GM23338 (cell line): Measurements from ENCODE around the gene SLC37A2. TPM values are rescaled to one million over a fixed set of nuclear protein-coding genes. Genes with fewer than 3 reads are reported as not detected.
A peak's percentile ranks its signal among the peaks of the same experiment; 100 is the strongest.
"Not testable (repeated sequence)": the region's sequence is repeated elsewhere in the genome, so short reads cannot be mapped to it uniquely, and the experiment has no call there.

Source experiments
- ATAC-seq: fragments of 200-7000 bp; cut with Tn5 transposase; 3 replicates; pipeline ENCODE4 v1.9.1; 2020
- DNase-seq: peaks from one replicate; pipeline ENCODE4 v3.0.0-alpha.2; 2015; ENCODE audit warnings: low spot score
- H2AFZ ChIP-seq: fragments of 200-600 bp; sonication (generic); 2 replicates; pipeline ENCODE4 v1.8.0; 2016; ENCODE audit warnings: antibody characterized with exemption, mild to moderate bottlenecking, moderate library complexity
- H3F3A ChIP-seq: fragments of 200-600 bp; sonication (generic); replicated peaks from 2 replicates; pipeline ENCODE4 v1.8.0; 2017; ENCODE audit warnings: antibody characterized with exemption, mixed run types, low read depth
- H3K27ac ChIP-seq: fragments of 200-600 bp; sonication (generic); 2 replicates; pipeline ENCODE4 v1.6.1; 2016; ENCODE audit warnings: low read depth
- H3K27me3 ChIP-seq: fragments of 200-600 bp; sonication (generic); 2 replicates; pipeline ENCODE4 v1.8.0; 2016; ENCODE audit warnings: mild to moderate bottlenecking, mixed run types, moderate library complexity; ENCODE audit not compliant: insufficient read depth
- H3K36me3 ChIP-seq: fragments of 200-600 bp; sonication (generic); 2 replicates; pipeline ENCODE4 v1.8.0; 2016; ENCODE audit warnings: mild to moderate bottlenecking; ENCODE audit not compliant: insufficient read depth
- H3K4me1 ChIP-seq: fragments of 200-600 bp; sonication (generic); 2 replicates; pipeline ENCODE4 v1.8.0; 2016; ENCODE audit warnings: mild to moderate bottlenecking, moderate library complexity; ENCODE audit not compliant: insufficient read depth
- H3K4me2 ChIP-seq: fragments of 200-600 bp; sonication (generic); 2 replicates; pipeline ENCODE4 v1.7.1; 2017; ENCODE audit warnings: mixed run types
- H3K4me3 ChIP-seq: fragments of 200-600 bp; sonication (generic); 2 replicates; pipeline ENCODE4 v1.6.1; 2016; ENCODE audit warnings: mixed run types
- H3K79me2 ChIP-seq: fragments of 200-600 bp; sonication (generic); replicated peaks from 2 replicates; pipeline ENCODE4 v1.8.0; 2017; ENCODE audit warnings: mild to moderate bottlenecking; ENCODE audit not compliant: insufficient read depth
- H3K9me2 ChIP-seq: fragments of 200-600 bp; sonication (generic); 2 replicates; pipeline ENCODE4 v1.8.0; 2017; ENCODE audit not compliant: insufficient read depth
- H4K20me1 ChIP-seq: fragments of 200-600 bp; sonication (generic); replicated peaks from 2 replicates; pipeline ENCODE4 v1.8.0; 2017; ENCODE audit warnings: mild to moderate bottlenecking; ENCODE audit not compliant: insufficient read depth
- H3K27ac Mint-ChIP-seq: 2 replicates; pipeline ENCODE4 v1.8.0; 2020; ENCODE audit warnings: inconsistent platforms, mild to moderate bottlenecking, moderate library complexity, mixed read lengths
- H3K27me3 Mint-ChIP-seq: 3 replicates; pipeline ENCODE4 v1.8.0; 2022; ENCODE audit warnings: low read depth, mild to moderate bottlenecking, moderate library complexity, mixed read lengths, inconsistent platforms; ENCODE audit not compliant: insufficient read depth, poor library complexity
- H3K36me3 Mint-ChIP-seq: 3 replicates; pipeline ENCODE4 v1.8.0; 2021; ENCODE audit warnings: low read depth, mild to moderate bottlenecking, inconsistent platforms, moderate library complexity, mixed read lengths
- H3K4me1 Mint-ChIP-seq: 3 replicates; pipeline ENCODE4 v1.8.0; 2020; ENCODE audit warnings: mild to moderate bottlenecking, inconsistent platforms, mixed read lengths
- H3K4me3 Mint-ChIP-seq: 3 replicates; pipeline ENCODE4 v1.8.0; 2021; ENCODE audit warnings: moderate library complexity, mild to moderate bottlenecking, inconsistent platforms, mixed read lengths
- H3K9me3 Mint-ChIP-seq: 3 replicates; pipeline ENCODE4 v1.8.0; 2020; ENCODE audit warnings: moderate library complexity, mild to moderate bottlenecking, inconsistent platforms, mixed read lengths
- CREB1 ChIP-seq: fragments of 250-450 bp; sonication (Bioruptor Pico); IDR thresholded peaks from 2 replicates; pipeline ENCODE4 v1.5.0; 2020; ENCODE audit warnings: low read depth, mild to moderate bottlenecking, moderate library complexity
- CTCF ChIP-seq, 2 experiments: fragments of 200-600 bp in 1 of 2; sonication (generic) in 1 of 2; conservative IDR thresholded peaks; 2 replicates each; pipeline versions ENCODE4 v1.5.1 to v1.6.1; 2016 to 2017; ENCODE audit warnings: antibody characterized with exemption in 2 of 2, low read depth in 2 of 2, mild to moderate bottlenecking in 2 of 2, moderate library complexity in 1 of 2
- ETS1 ChIP-seq: IDR thresholded peaks from 2 replicates; pipeline ENCODE4 v1.6.1; 2016; ENCODE audit warnings: antibody characterized with exemption
- EZH2phosphoT487 ChIP-seq: fragments of 200-600 bp; sonication (generic); IDR thresholded peaks from one replicate; pipeline ENCODE4 v1.8.1; 2018; ENCODE audit warnings: antibody characterized with exemption; ENCODE audit not compliant: unreplicated experiment
- NANOG ChIP-seq: IDR thresholded peaks from 2 replicates; pipeline ENCODE4 v1.6.1; 2016; ENCODE audit warnings: antibody characterized with exemption, borderline replicate concordance
- REST ChIP-seq: IDR thresholded peaks from one replicate; pipeline ENCODE4 v1.6.1; 2018; ENCODE audit warnings: antibody characterized with exemption; ENCODE audit not compliant: unreplicated experiment
- STAT1 ChIP-seq: IDR thresholded peaks from one replicate; pipeline ENCODE4 v1.6.1; 2016; ENCODE audit warnings: antibody characterized with exemption; ENCODE audit not compliant: unreplicated experiment
- ZNF331 ChIP-seq: fragments of 250-450 bp; sonication (Bioruptor Pico); IDR thresholded peaks from 2 replicates; pipeline ENCODE4 v1.5.0; 2020; ENCODE audit warnings: low read depth, mild to moderate bottlenecking, moderate library complexity
- polyA plus RNA-seq: library from polyadenylated mRNA; unstranded; fragments of >200 nt; fragmentation: Nextera tagmentation; extraction: Ambion mirVana; gene quantifications from 2 replicates; pipeline ENCODE4 v1.2.1, GENCODE V29; 2016
- total RNA-seq: library from RNA; depleted of rRNA; stranded (reverse); fragments of >200 nt; shearing (Covaris generic); gene quantifications from 2 replicates; pipeline ENCODE4 v1.2.3, GENCODE V29; 2014

SLC37A2 gene
- total and polyA plus RNA-seq, 2 experiments from 2014 or later = 0.40 to 1.6 TPM

- peaks cover 17% of the 10 kb centered on the region for H3K4me1 ChIP-seq
- no peaks in the 10 kb centered on the region for H3K27me3 ChIP-seq
- H3K4me3 ChIP-seq = no peak overlapping the region
- no peaks in the 10 kb centered on the region for H3F3A ChIP-seq
- Mint-ChIP-seq H3K27me3 (peaks cover 7% of the 10 kb centered on the region), H3K4me1 (peaks cover 26% of the 10 kb centered on the region), H3K27ac (no peak overlapping the region), H3K9me3 (no peaks in the 10 kb centered on the region), H3K4me3 (no peak overlapping the region), H3K36me3 (no peaks in the 10 kb centered on the region; the same call in 1 of the 3 replicates)
- TF ChIP-seq ZNF331 (CRISPR knock-in tag) (no peak), ETS1 (no peak), REST (no peak), NANOG (no peak), CTCF (conservative IDR thresholded peaks at IDR 0.05; ENCODE audit: low read depth in 2 of 2) (peak in 1 of 2 experiments; percentile 24; a peak in 1 of 4 replicates), STAT1 (no peak), CREB1 (CRISPR knock-in tag) (no peak), EZH2phosphoT487 (no peak)
- H4K20me1 ChIP-seq = no peaks in the 10 kb centered on the region
- H3K79me2 ChIP-seq = no peaks in the 10 kb centered on the region
- no peak overlapping the region for H2AFZ ChIP-seq
- H3K27ac ChIP-seq = no peak overlapping the region
- H3K36me3 ChIP-seq = no peaks in the 10 kb centered on the region
- ATAC-seq (no peak), DNase-seq (no peak)
- no peak overlapping the region for H3K4me2 ChIP-seq
- H3K9me2 ChIP-seq = no peaks in the 10 kb centered on the region
Observed at GRCh38 chr11:125088576-125089455, 25.7 kb downstream of the SLC37A2 start.

GRCh38 chr11:125089481-125089880 lies 26.4 kb downstream of the SLC37A2 start:
- not testable (repeated sequence) for H3K36me3 Mint-ChIP-seq, H3K27me3 Mint-ChIP-seq, H3K4me3 Mint-ChIP-seq, H3F3A ChIP-seq, H3K79me2 ChIP-seq, H3K27ac ChIP-seq, DNase-seq, H4K20me1 ChIP-seq, ATAC-seq, H3K4me2 ChIP-seq, H3K4me3 ChIP-seq, H3K27ac Mint-ChIP-seq, H2AFZ ChIP-seq, H3K27me3 ChIP-seq, H3K36me3 ChIP-seq, H3K9me2 ChIP-seq, H3K9me3 Mint-ChIP-seq
- peaks cover 28% of the 10 kb centered on the region for H3K4me1 Mint-ChIP-seq
- H3K4me1 ChIP-seq = peaks cover 17% of the 10 kb centered on the region

GRCh38 chr11:125090151-125090550 lies 27.0 kb downstream of the SLC37A2 start:
- H3K27me3 Mint-ChIP-seq, H3K36me3 Mint-ChIP-seq, H3K27ac ChIP-seq, H3K4me2 ChIP-seq, H3K9me2 ChIP-seq, ATAC-seq, H4K20me1 ChIP-seq, H3K4me3 ChIP-seq, H2AFZ ChIP-seq, H3K79me2 ChIP-seq, H3K27ac Mint-ChIP-seq, H3K36me3 ChIP-seq, H3K27me3 ChIP-seq, H3K9me3 Mint-ChIP-seq, H3F3A ChIP-seq, H3K4me3 Mint-ChIP-seq, DNase-seq: not testable (repeated sequence)
- peaks cover 35% of the 10 kb centered on the region for H3K4me1 Mint-ChIP-seq
- peaks cover 17% of the 10 kb centered on the region for H3K4me1 ChIP-seq
